ENCODE data around the gene CLEC19A. TPM values are rescaled to one million over a fixed set of nuclear protein-coding genes. Genes with fewer than 3 reads are reported as not detected.

Gene CLEC19A
- total RNA-seq, 2 donors from 2014 or later, result not detected

DNA sequence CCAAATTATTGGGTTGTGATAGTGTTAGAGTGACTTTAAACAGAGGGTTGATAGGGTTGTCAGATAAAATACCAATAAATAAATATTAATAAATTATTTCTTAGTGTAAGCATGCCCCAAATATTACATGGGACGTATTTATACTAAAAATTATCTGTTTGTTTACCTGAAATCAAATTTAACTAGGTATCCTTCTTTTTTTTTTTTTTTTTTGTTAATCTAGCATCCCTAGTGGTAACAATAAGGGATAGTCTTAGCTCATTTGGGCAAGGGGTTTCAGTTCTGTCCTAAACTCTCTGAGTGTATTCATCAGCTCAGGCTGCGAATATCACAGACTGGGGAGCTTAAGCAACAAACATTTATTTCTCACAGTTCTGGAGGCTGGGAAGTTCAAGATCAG is 1.3 kb downstream of the CLEC19A start:
- no peak for DNase-seq (ENCODE audit: low spot score)
- no peaks in the 10 kb centered on the region for H3K9me3 ChIP-seq
- H3K4me3 ChIP-seq, result no peak overlapping the region
- H3K36me3 ChIP-seq, result no peaks in the 10 kb centered on the region
- no peak overlapping the region for H3K27ac ChIP-seq
- H3K4me1 ChIP-seq, result no peaks in the 10 kb centered on the region
- TF ChIP-seq, protein P1, sequence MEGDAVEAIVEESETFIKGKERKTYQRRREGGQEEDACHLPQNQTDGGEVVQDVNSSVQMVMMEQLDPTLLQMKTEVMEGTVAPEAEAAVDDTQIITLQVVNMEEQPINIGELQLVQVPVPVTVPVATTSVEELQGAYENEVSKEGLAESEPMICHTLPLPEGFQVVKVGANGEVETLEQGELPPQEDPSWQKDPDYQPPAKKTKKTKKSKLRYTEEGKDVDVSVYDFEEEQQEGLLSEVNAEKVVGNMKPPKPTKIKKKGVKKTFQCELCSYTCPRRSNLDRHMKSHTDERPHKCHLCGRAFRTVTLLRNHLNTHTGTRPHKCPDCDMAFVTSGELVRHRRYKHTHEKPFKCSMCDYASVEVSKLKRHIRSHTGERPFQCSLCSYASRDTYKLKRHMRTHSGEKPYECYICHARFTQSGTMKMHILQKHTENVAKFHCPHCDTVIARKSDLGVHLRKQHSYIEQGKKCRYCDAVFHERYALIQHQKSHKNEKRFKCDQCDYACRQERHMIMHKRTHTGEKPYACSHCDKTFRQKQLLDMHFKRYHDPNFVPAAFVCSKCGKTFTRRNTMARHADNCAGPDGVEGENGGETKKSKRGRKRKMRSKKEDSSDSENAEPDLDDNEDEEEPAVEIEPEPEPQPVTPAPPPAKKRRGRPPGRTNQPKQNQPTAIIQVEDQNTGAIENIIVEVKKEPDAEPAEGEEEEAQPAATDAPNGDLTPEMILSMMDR (IDR thresholded peaks at IDR 0.05), result no peak
- H3K27me3 ChIP-seq, result no peaks in the 10 kb centered on the region

DNA sequence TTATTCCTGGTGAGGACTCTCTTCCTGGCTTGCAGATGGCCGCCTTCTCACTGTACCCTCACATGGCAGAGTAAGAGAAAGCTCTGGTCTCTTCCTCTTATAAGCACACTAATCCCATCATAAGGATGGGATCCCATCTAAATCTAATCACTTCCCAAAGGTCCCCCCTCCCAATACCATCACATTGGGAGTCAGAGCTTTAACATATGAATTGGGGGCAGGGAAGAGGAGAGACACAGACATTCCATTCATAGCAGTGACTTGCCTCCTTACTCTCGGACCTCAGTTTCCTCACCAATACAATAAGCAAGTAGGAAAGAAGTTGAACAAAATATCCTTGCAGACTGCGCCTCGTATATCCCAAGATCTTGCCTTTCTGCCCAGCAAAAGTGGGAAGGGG is 1.7 kb downstream of the CLEC19A start:
- TF ChIP-seq, protein P1 (IDR thresholded peaks at IDR 0.05), result no peak
- no peaks in the 10 kb centered on the region for H3K9me3 ChIP-seq
- H3K27ac ChIP-seq, result no peak overlapping the region
- H3K4me3 ChIP-seq, result no peak overlapping the region
- H3K4me1 ChIP-seq, result no peaks in the 10 kb centered on the region
- no peak for DNase-seq (ENCODE audit: low spot score)
- no peaks in the 10 kb centered on the region for H3K36me3 ChIP-seq
- H3K27me3 ChIP-seq, result no peaks in the 10 kb centered on the region

DNA sequence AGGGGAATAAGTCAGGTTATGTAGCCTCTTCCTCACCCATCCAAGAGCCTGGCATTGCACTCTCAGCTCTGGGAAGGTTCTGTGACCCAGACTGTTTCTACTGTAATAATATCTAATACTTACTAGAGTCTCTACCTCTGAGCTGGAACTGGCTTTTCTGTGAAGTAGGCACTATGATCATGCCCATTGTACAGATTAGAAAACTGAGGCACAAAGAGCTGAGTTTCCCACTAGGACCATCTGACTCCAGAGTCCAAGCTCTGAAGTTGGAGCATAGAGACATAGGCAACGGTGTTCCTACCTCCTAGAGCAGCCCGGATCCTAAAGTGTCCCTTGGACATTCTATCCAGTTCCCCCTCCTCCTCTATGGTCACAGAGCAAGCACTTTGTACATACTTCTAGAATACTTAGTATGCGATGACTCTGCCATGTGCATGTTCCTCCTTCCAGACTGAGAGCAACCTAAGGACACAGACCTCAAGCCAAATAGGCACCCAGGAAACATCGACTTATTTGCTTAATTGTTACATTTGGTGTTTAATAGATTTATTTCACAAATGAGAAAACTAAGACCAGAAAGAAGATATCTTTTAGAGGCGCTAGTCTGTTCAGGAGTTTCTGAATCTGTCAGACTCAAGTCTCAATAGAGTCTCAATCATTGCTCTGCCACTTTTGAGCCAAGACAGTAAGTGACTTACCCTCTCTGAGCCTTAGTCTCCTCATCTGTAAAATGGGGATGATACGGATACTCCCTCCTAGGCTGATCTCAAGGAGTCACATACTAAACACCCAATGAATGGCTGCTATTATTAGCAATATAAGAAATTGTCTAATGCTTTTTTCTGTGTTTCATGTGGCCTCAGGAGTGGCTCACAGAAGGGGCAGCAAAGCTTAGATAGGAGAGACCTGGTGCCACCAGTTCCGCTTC is 3.6 kb downstream of the CLEC19A start:
- Histone ChIP-seq H3K4me3 (no peak overlapping the region), H3K36me3 (no peaks in the 10 kb centered on the region), H3K4me1 (no peaks in the 10 kb centered on the region), H3K9me3 (no peaks in the 10 kb centered on the region), H3K27ac (no peak overlapping the region), H3K27me3 (no peaks in the 10 kb centered on the region)
- no peak for DNase-seq (ENCODE audit: low spot score)
- TF ChIP-seq, protein P1 (IDR thresholded peaks at IDR 0.05), result no peak

DNA sequence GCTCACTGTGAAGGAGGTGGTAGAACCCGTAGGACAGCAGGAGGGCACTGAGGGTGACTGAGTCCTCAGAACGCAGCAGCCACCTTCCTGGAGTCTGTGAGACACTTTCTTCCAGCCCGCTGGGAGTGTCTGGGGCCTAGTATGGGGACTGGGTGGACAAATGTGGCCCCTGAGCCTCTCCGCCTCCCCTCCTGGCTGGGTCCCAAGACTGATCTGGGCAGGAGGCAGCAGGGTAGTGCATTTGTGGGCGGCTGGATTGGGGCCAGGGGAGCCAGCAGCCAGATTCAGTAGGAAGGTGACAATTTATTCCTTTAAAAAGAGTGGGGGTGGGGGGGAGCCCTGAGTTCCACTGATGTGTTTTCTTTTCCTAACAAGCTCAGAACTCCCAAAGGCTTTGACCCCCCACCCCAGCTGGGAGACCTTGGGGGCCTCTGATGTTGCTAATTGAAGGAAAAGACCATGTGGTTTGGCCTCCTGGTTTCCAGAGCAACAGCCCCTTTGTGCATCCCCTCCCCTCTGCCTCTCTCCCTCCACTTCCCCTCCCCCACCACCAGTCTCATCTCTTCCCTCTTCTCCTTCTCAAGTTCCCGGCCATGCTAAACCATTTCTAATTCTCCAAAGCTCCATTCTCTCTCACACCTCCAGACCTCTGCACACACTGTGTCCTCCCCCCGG is 4.4 kb downstream of the CLEC19A start:
- H3K27me3 ChIP-seq, result no peaks in the 10 kb centered on the region
- H3K9me3 ChIP-seq, result no peaks in the 10 kb centered on the region
- no peaks in the 10 kb centered on the region for H3K4me1 ChIP-seq
- H3K4me3 ChIP-seq, result no peak overlapping the region
- TF ChIP-seq, protein P1 (IDR thresholded peaks at IDR 0.05), result no peak
- H3K27ac ChIP-seq, result no peak overlapping the region
- H3K36me3 ChIP-seq, result no peaks in the 10 kb centered on the region
- no peak for DNase-seq (ENCODE audit: low spot score)

DNA sequence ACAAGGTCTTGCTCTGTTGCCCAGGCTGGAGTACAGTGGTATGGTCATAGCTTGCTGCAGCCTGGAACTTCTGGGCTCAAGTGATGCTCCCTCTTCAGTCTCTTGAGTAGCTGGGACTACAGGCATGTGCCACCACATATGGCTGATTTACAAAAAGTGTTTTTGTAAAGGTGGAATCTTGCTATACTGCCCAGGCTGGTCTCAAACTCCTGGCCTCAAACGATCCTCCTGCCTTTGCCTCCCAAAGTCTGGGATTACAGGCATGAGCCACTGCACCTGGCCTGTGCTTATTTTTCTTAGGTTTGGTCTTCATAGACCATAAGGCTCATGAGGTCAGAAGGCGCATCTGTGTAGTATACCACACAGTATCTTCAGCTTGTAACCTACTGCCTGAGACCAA is 5.3 kb downstream of the CLEC19A start:
- Histone ChIP-seq H3K36me3 (no peaks in the 10 kb centered on the region), H3K4me3 (no peak overlapping the region), H3K9me3 (no peaks in the 10 kb centered on the region), H3K27ac (no peak overlapping the region), H3K27me3 (no peaks in the 10 kb centered on the region), H3K4me1 (no peaks in the 10 kb centered on the region)
- TF ChIP-seq, protein P1 (IDR thresholded peaks at IDR 0.05), result no peak
- no peak for DNase-seq (ENCODE audit: low spot score)

Data from right atrium auricular region (tissue), 2 donors.